Measurements from ENCODE around the gene SLC15A5. TPM values are rescaled to one million over a fixed set of nuclear protein-coding genes. Genes with fewer than 3 reads are reported as not detected.

Gene SLC15A5
- total and polyA plus RNA-seq, 2 of the 8 experiments (the other 6 are each of a cell fraction or from before 2014, with no cell fraction given) = not detected

DNA sequence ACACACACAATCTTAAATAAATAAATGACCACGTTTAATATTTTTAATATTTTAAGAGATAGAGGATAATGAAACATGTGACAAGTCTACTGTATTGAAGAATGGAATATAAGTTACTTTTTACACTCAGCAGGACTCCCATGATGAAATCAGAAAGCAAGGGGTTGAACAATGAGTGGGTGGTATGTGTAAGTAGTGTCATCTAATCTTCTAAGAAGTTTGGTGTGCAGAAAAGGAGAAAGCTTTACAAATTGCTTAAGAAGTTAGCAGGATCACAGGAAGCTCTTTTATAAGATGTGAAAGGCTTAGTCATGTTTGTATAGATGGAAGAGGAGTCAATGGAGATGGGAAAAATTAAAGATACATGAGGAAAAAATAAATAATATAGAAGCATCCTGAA is 47.8 kb downstream of the SLC15A5 start (continued):
- TF ChIP-seq, protein P1, sequence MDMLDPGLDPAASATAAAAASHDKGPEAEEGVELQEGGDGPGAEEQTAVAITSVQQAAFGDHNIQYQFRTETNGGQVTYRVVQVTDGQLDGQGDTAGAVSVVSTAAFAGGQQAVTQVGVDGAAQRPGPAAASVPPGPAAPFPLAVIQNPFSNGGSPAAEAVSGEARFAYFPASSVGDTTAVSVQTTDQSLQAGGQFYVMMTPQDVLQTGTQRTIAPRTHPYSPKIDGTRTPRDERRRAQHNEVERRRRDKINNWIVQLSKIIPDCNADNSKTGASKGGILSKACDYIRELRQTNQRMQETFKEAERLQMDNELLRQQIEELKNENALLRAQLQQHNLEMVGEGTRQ (IDR thresholded peaks at IDR 0.05; ENCODE audit: low read length) = no peak
- TF ChIP-seq TCF12 (IDR thresholded peaks at IDR 0.05; ENCODE audit: low read depth, low read length) = no peak
- no peak for TF ChIP-seq TAF1 (IDR thresholded peaks at IDR 0.05; ENCODE audit: low read depth, low read length)
- TF ChIP-seq NRF1 (IDR thresholded peaks at IDR 0.05; ENCODE audit: low read depth, low read length) = no peak
- TF ChIP-seq BRCA1 (IDR thresholded peaks at IDR 0.05; ENCODE audit: low read depth, low read length) = no peak
- TF ChIP-seq TEAD4 (IDR thresholded peaks at IDR 0.05; ENCODE audit: low read depth, low read length) = no peak
- TF ChIP-seq, protein P2, sequence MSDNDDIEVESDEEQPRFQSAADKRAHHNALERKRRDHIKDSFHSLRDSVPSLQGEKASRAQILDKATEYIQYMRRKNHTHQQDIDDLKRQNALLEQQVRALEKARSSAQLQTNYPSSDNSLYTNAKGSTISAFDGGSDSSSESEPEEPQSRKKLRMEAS (IDR thresholded peaks at IDR 0.05) = no peak

All from H1 (cell line).